Lower leg skin (tissue), 3 donors: ENCODE measurements around the gene ARF1.

Experiments
- CTCF ChIP-seq, 3 donors: fragments of 450-650 bp; IDR thresholded peaks; one replicate each; pipeline ENCODE4 v1.5.1; 2016; ENCODE audit warnings: antibody characterized with exemption in 3 of 3, mild to moderate bottlenecking in 3 of 3, moderate library complexity in 2 of 3
- POLR2A ChIP-seq, 2 donors: fragments of 450-650 bp; IDR thresholded peaks; one replicate each; pipeline ENCODE4 v1.6.1; 2016 to 2017; ENCODE audit warnings: antibody characterized with exemption in 2 of 2, mild to moderate bottlenecking in 1 of 2, moderate library complexity in 1 of 2

- TF ChIP-seq CTCF (IDR thresholded peaks at IDR 0.05) (no peak), POLR2A (IDR thresholded peaks at IDR 0.05) (no peak)
Measured at GRCh38 chr1:228148196-228148861, 65.8 kb downstream of the ARF1 start.
